Muscle layer of colon (tissue), 2 donors: ENCODE data around the gene TUNAR.
"Not testable (repeated sequence)": the region's sequence is repeated elsewhere in the genome, so short reads cannot be mapped to it uniquely, and the experiment has no call there.

Experiments
- H3K27ac ChIP-seq: one replicate; pipeline ENCODE4 v1.7.0; 2013; ENCODE audit warnings: low read depth, mild to moderate bottlenecking, low read length, moderate library complexity
- H3K27me3 ChIP-seq, 2 donors: one replicate each; pipeline ENCODE4 v1.7.0; 2013; ENCODE audit warnings: low read length in 2 of 2, mild to moderate bottlenecking in 2 of 2; ENCODE audit not compliant: insufficient read depth in 2 of 2, control insufficient read depth in 1 of 2
- H3K36me3 ChIP-seq: one replicate; pipeline ENCODE4 v1.7.0; 2013; ENCODE audit warnings: mild to moderate bottlenecking, low read length; ENCODE audit not compliant: insufficient read depth
- H3K4me1 ChIP-seq: one replicate; pipeline ENCODE4 v1.7.0; 2013; ENCODE audit warnings: mild to moderate bottlenecking, low read length; ENCODE audit not compliant: insufficient read depth
- H3K4me3 ChIP-seq, 2 donors: one replicate each; pipeline ENCODE4 v1.7.0; 2013; ENCODE audit warnings: low read length in 2 of 2, low read depth in 1 of 2, mild to moderate bottlenecking in 1 of 2, moderate library complexity in 1 of 2
- H3K9ac ChIP-seq: one replicate; pipeline ENCODE4 v1.7.0; 2013; ENCODE audit warnings: low read length
- H3K9me3 ChIP-seq: one replicate; pipeline ENCODE4 v1.7.0; 2013; ENCODE audit warnings: mild to moderate bottlenecking, low read length
- donor health status: abdominal sarcoma.
- donor health status: Adenocarcinoma of cecum.

The TUNAR gene

DNA sequence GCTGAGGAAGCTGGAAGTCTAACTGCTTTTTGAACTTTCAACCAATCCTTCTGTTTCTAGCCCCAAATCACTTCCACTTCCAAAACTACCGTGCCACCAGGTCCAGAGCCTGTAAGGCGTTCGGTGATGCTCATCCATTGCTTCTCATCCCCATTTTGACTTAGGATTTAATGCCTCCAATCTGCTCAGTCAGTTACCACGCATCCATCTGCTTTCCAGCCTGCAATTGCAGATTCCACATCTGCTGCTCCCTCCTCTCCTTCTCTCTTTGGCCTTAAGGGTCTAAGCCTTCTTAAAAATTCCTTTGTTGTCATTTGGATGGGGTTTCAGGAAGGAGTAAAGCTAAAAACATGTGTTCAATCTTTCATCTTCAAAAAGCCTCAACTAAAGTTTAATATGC, 74.7 kb downstream of the TUNAR start:
- Histone ChIP-seq H3K4me1 (no peaks in the 10 kb centered on the region), H3K27ac (no peak overlapping the region), H3K9ac (no peak overlapping the region)

GRCh38 chr14:95953111-95953724, 76.6 kb downstream of the TUNAR start:
- Histone ChIP-seq H3K27me3 (no peaks in the 10 kb centered on the region), H3K36me3 (no peaks in the 10 kb centered on the region), H3K9ac (no peak overlapping the region), H3K4me1 (no peaks in the 10 kb centered on the region), H3K4me3 (no peak overlapping the region), H3K9me3 (no peaks in the 10 kb centered on the region), H3K27ac (no peak overlapping the region)

More for the DNA sequence above, 74.7 kb downstream of the TUNAR start:
- Histone ChIP-seq H3K36me3 (no peaks in the 10 kb centered on the region), H3K4me3 (no peak overlapping the region), H3K27me3 (no peaks in the 10 kb centered on the region), H3K9me3 (no peaks in the 10 kb centered on the region)

DNA sequence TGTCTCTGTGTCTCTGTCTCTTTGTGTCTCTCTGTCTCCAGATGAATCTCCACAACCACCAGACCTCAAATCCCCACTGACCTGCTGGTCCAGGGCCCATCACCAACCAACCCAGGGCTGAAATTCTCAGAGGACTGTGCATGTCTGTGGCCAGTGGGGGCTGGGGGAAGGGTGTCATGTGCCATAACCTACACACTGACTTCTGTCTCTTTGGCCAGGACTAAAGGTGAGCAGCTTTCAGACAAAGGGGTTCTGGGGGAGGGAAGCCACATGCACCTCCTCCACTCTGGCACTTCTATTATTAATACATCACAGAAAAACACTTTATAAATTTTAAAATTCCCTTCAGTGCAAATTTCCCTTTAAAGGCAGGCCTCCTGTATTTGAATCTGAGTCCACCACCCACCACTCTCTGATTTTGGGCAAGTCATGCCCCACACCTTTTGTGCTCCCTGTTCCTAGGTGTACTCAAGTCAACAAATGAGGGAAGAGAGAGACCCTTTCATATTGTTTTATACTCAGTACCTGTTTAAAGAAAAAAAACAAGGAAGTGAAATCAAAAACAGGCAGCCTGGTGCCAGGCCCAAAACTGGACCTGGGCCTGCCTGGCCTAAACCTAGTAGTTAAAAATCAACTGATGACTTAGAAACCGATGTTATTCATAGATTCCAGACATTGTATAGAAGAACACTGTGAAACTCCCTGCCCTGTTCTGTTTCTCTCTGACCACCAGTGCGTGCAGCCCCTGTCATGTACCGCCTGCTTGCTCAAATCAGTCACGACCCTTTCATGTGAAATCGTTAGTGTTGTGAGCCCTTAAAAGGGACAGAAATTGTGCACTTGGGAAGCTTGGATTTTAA, 80.2 kb downstream of the TUNAR start:
- Histone ChIP-seq H3K9ac (no peak overlapping the region), H3K4me1 (no peaks in the 10 kb centered on the region), H3K36me3 (no peaks in the 10 kb centered on the region), H3K4me3 (no peak overlapping the region), H3K9me3 (no peaks in the 10 kb centered on the region), H3K27ac (no peak overlapping the region), H3K27me3 (no peaks in the 10 kb centered on the region)

DNA sequence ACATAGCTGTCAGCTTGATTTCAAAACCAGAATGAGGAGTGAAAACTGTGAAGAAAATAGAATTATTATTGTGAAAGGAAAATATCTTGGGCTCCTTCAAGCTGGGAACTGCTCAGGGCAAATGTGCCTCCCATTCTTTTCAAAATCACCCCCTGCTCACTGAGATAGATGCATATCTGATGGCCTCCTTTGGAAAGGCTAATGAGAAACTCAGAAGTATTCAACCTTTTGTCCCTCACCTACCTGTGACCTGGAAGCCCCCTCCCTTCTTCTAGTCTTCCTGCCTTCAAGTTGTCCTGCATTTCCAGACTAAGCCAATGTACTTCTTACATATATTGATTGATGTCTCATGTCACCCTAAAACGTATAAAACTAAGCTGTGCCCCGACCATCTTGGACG, 81.5 kb downstream of the TUNAR start:
- Histone ChIP-seq H3K27me3 (no peaks in the 10 kb centered on the region), H3K9ac (no peak overlapping the region), H3K4me3 (no peak overlapping the region), H3K27ac (no peak overlapping the region), H3K36me3 (no peaks in the 10 kb centered on the region), H3K9me3 (no peaks in the 10 kb centered on the region), H3K4me1 (no peaks in the 10 kb centered on the region)

DNA sequence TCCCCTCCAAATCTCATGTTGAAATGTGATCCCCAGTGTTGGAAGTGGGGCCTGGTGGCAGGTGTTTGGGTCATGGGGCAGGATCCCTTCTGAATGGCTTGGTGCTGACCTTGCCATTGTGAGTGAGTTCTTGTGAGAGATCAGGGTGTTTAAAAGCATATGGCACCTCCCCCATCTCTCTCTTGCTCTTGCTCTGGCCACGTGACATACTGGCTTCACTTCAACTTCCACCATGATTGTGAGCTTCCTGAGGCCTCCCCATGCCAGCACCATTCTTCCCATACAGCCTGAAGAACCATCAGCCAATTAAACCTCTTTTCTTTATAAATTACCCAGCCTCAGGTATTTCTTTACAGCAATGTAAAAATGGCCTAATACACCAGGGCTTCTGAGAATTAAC, 82.7 kb downstream of the TUNAR start:
- H3K27ac ChIP-seq = no peak overlapping the region
- H3K9me3 ChIP-seq = no peaks in the 10 kb centered on the region
- no peak overlapping the region for H3K4me3 ChIP-seq
- no peak overlapping the region for H3K9ac ChIP-seq
- no peaks in the 10 kb centered on the region for H3K36me3 ChIP-seq
- H3K27me3 ChIP-seq = no peaks in the 10 kb centered on the region
- no peaks in the 10 kb centered on the region for H3K4me1 ChIP-seq

- Histone ChIP-seq H3K36me3 (no peaks in the 10 kb centered on the region), H3K27ac (no peak overlapping the region), H3K9ac (no peak overlapping the region), H3K9me3 (no peaks in the 10 kb centered on the region), H3K4me3 (no peak overlapping the region), H3K4me1 (no peaks in the 10 kb centered on the region), H3K27me3 (no peaks in the 10 kb centered on the region)
Measured at GRCh38 chr14:95961481-95961880, 84.8 kb downstream of the TUNAR start.

GRCh38 chr14:95964901-95965300, 88.3 kb downstream of the TUNAR start:
- H3K4me1 ChIP-seq = no peaks in the 10 kb centered on the region
- H3K27ac ChIP-seq = no peak overlapping the region
- H3K4me3 ChIP-seq = no peak overlapping the region
- no peaks in the 10 kb centered on the region for H3K36me3 ChIP-seq
- no peak overlapping the region for H3K9ac ChIP-seq
- no peaks in the 10 kb centered on the region for H3K27me3 ChIP-seq
- no peaks in the 10 kb centered on the region for H3K9me3 ChIP-seq

DNA sequence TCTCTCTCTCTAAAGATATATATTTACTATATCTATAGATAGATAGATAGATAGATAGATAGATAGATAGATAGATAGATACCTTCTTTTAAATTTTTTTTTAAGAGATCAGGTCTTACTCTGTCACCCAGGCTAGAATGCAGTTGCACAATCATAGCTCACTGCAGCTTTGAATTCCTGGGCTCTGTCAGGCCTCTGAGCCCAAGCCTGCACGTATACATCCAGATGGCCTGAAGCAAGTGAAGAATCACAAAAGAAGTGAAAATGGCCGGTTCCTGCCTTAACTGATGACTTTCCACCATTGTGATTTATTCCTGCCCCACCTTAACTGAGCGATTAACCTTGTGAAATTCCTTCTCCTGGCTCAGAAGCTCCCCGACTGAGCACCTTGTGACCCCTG, 91.4 kb downstream of the TUNAR start:
- H3K9me3 ChIP-seq, H3K9ac ChIP-seq, H3K27me3 ChIP-seq, H3K4me1 ChIP-seq, H3K36me3 ChIP-seq, H3K4me3 ChIP-seq, H3K27ac ChIP-seq: not testable (repeated sequence)
